Measurements from ENCODE around the gene MPC2. TPM values are rescaled to one million over a fixed set of nuclear protein-coding genes. Genes with fewer than 3 reads are reported as not detected.

Gene MPC2
- total RNA-seq, 1 experiment from 2014 or later = 71.7 TPM

DNA sequence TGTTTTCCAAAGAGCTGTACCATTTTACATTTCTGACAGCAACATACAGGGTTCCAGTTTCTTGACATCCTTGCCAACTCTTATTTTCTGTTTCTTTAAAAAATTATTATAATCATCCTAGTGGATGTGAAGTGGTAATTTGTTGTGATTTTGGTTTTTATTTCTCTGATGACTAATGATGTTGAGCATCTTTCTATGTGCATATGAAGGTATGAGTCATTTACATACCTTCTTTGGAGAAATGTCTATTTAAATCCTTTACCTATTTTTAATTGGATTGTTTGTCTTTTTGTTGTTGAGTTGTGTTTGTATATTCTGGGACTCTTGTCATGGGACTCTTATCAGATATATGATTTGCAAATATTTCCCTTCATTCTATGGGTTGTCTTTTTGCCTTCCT is 20.8 kb upstream of the MPC2 start:
- TF ChIP-seq CTCF (IDR thresholded peaks at IDR 0.05) = no peak
- TF ChIP-seq SIN3A (IDR thresholded peaks at IDR 0.05; ENCODE audit: borderline replicate concordance, insufficient read depth, low read depth, low read length) = no peak
- no peak for TF ChIP-seq TCF7L2 (IDR thresholded peaks at IDR 0.05; ENCODE audit: low read depth, low read length)
- no peak for TF ChIP-seq POLR2AphosphoS5 (IDR thresholded peaks at IDR 0.05; ENCODE audit: low read depth, low read length)
- TF ChIP-seq REST (IDR thresholded peaks at IDR 0.05; ENCODE audit: insufficient read depth in 1 of 2, low read depth in 2 of 2, low read length in 1 of 2) = no peak
- Histone ChIP-seq H3K4me3 (ENCODE audit: low read depth in 2 of 2, low read length in 2 of 2) (no peak overlapping the region), H3K27me3 (ENCODE audit: control insufficient read depth, insufficient read depth, low read length) (no peaks in the 10 kb centered on the region), H3K9me3 (ENCODE audit: control insufficient read depth, insufficient read depth, low read depth, low read length) (no peaks in the 10 kb centered on the region), H3K27ac (ENCODE audit: low read length) (no peak overlapping the region), H3K36me3 (ENCODE audit: control insufficient read depth, insufficient read depth, low read length) (peaks cover 4% of the 10 kb centered on the region; the same call in 1 of the 2 replicates), H3K4me1 (ENCODE audit: control insufficient read depth, insufficient read depth, low read length) (no peaks in the 10 kb centered on the region)
- no TSS peak for BruUV-seq (replicated peaks)
- ChIA-PET CTCF (no interaction called here), POLR2A (no interaction called here)
- ATAC-seq (no peak), DNase-seq (ENCODE audit: low read depth, low spot score) (no peak)
- in situ Hi-C loops (cut with HindIII; ENCODE audit: low pct_unique_long_range_greater_than_20kb, low sequenced_read_pairs) (no loop called here), intact Hi-C loops (cut with micrococcal nuclease; ENCODE audit: unreplicated experiment) (no loop called here)

DNA sequence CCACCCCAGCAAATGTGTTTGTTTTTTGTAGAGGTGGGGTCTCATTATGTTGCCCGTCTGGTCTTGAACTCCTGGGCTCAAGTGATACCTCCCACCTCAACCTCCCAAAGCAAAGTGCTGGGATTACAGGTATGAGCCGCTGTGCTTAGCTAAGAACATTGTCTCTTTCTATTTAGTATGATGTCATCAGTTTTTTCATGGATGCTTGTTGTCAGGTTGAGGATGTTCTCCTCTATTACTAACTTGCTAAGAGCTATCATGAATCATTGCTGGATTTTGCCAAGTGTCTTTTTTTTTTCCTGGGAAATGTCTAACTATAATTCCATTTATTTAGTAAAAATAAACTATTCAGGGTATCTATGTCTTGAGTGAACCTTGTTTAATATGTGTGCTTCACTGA is 19.0 kb upstream of the MPC2 start:
- Histone ChIP-seq H3K27me3 (ENCODE audit: control insufficient read depth, insufficient read depth, low read length) (no peaks in the 10 kb centered on the region), H3K9me3 (ENCODE audit: control insufficient read depth, insufficient read depth, low read depth, low read length) (no peaks in the 10 kb centered on the region), H3K27ac (ENCODE audit: low read length) (no peak overlapping the region), H3K36me3 (ENCODE audit: control insufficient read depth, insufficient read depth, low read length) (peaks cover 4% of the 10 kb centered on the region; the same call in 1 of the 2 replicates), H3K4me1 (ENCODE audit: control insufficient read depth, insufficient read depth, low read length) (no peaks in the 10 kb centered on the region), H3K4me3 (ENCODE audit: low read depth in 2 of 2, low read length in 2 of 2) (no peak overlapping the region)
- CTCF ChIA-PET = no interaction called here
- in situ Hi-C loops (cut with HindIII; ENCODE audit: low pct_unique_long_range_greater_than_20kb, low sequenced_read_pairs) (no loop called here), intact Hi-C loops (cut with micrococcal nuclease; ENCODE audit: unreplicated experiment) (no loop called here)
- TF ChIP-seq TCF7L2 (IDR thresholded peaks at IDR 0.05; ENCODE audit: low read depth, low read length) (no peak), CTCF (IDR thresholded peaks at IDR 0.05) (no peak), REST (IDR thresholded peaks at IDR 0.05; ENCODE audit: insufficient read depth in 1 of 2, low read depth in 2 of 2, low read length in 1 of 2) (no peak), SIN3A (IDR thresholded peaks at IDR 0.05; ENCODE audit: borderline replicate concordance, insufficient read depth, low read depth, low read length) (no peak), POLR2AphosphoS5 (IDR thresholded peaks at IDR 0.05; ENCODE audit: low read depth, low read length) (no peak)
- DNase-seq (ENCODE audit: low read depth, low spot score) (no peak), ATAC-seq (no peak)
- POLR2A ChIA-PET = no interaction called here
- BruUV-seq (replicated peaks) = no TSS peak

Measured in Panc1 (cell line).